HepG2 (cell line): Measurements from ENCODE around the gene CSNK1D. TPM values are rescaled to one million over a fixed set of nuclear protein-coding genes. Genes with fewer than 3 reads are reported as not detected.

Experiments
- ATF1 ChIP-seq: IDR thresholded peaks from 2 replicates; pipeline ENCODE4 v1.6.1; 2016; ENCODE audit warnings: mild to moderate bottlenecking, control low read depth
- BRF2 ChIP-seq: sonication (generic); formaldehyde crosslinking; IDR thresholded peaks from 2 replicates; pipeline ENCODE4 v1.8.1; 2022; ENCODE audit warnings: mild to moderate bottlenecking, missing genetic modification reagents
- HOXA9 ChIP-seq: sonication (generic); formaldehyde crosslinking; IDR thresholded peaks from 2 replicates; pipeline ENCODE4 v1.8.1; 2022; ENCODE audit warnings: missing genetic modification reagents, mild to moderate bottlenecking, moderate library complexity, borderline replicate concordance
- MEF2D ChIP-seq: sonication (generic); formaldehyde crosslinking; IDR thresholded peaks from 2 replicates; pipeline ENCODE4 v1.5.1; 2020; ENCODE audit warnings: mild to moderate bottlenecking, missing genetic modification reagents
- NFYC ChIP-seq: IDR thresholded peaks from 2 replicates; pipeline ENCODE4 v1.6.1; 2016; ENCODE audit warnings: missing genetic modification reagents, missing compliant biosample characterization
- RBAK ChIP-seq: sonication (generic); formaldehyde crosslinking; IDR thresholded peaks from 2 replicates; pipeline ENCODE4 v1.5.1; 2020; ENCODE audit warnings: mild to moderate bottlenecking, missing genetic modification reagents
- RBFOX2 ChIP-seq: fragments of 200-400 bp; formaldehyde crosslinking; IDR thresholded peaks from 2 replicates; pipeline ENCODE4 v1.6.1; 2017; ENCODE audit warnings: low read depth, mild to moderate bottlenecking, low read length
- RERE ChIP-seq: IDR thresholded peaks from 2 replicates; pipeline ENCODE4 v1.6.1; 2016; ENCODE audit warnings: low read depth, missing genetic modification reagents, missing compliant biosample characterization
- SRSF9 ChIP-seq: fragments of 200-400 bp; formaldehyde crosslinking; IDR thresholded peaks from 2 replicates; pipeline ENCODE4 v1.6.1; 2018; ENCODE audit warnings: borderline replicate concordance, mild to moderate bottlenecking, low read depth, low read length; ENCODE audit not compliant: insufficient read depth, poor library complexity, severe bottlenecking
- THAP11 ChIP-seq: IDR thresholded peaks from 2 replicates; pipeline ENCODE4 v1.6.1; 2016; ENCODE audit warnings: missing biosample characterization, missing genetic modification reagents
- ZNF160 ChIP-seq: sonication (generic); formaldehyde crosslinking; IDR thresholded peaks from 2 replicates; pipeline ENCODE4 v1.8.0; 2022; ENCODE audit warnings: mild to moderate bottlenecking, inconsistent platforms, missing genetic modification reagents
- ZNF275 ChIP-seq: sonication (generic); formaldehyde crosslinking; IDR thresholded peaks from 2 replicates; pipeline ENCODE4 v1.8.0; 2022; ENCODE audit warnings: missing genetic modification reagents, mild to moderate bottlenecking, inconsistent platforms, borderline replicate concordance
- ZNF431 ChIP-seq: sonication (generic); formaldehyde crosslinking; IDR thresholded peaks from 2 replicates; pipeline ENCODE4 v1.9.0; 2022; ENCODE audit warnings: missing genetic modification reagents, low read depth, mild to moderate bottlenecking, borderline replicate concordance
- ZNF563 ChIP-seq: sonication (generic); formaldehyde crosslinking; IDR thresholded peaks from 2 replicates; pipeline ENCODE4 v1.8.0; 2022; ENCODE audit warnings: mild to moderate bottlenecking, moderate library complexity, missing genetic modification reagents
- ZNF644 ChIP-seq: IDR thresholded peaks from 2 replicates; pipeline ENCODE4 v1.6.1; 2016; ENCODE audit warnings: low read depth
- ZNF878 ChIP-seq: sonication (generic); formaldehyde crosslinking; IDR thresholded peaks from 2 replicates; pipeline ENCODE4 v1.8.1; 2023; ENCODE audit warnings: mild to moderate bottlenecking, missing genetic modification reagents, moderate library complexity
- polyA plus RNA-seq, 8 experiments: library from polyadenylated mRNA; depleted of rRNA in 3 of 8; stranded (reverse) in 7 of 8; unstranded in 1 of 8; fragments of >200 nt; fragmentation: Illumina TruSeq in 4 of 8; extraction: Trizol in 4 of 8; gene quantifications; 2 replicates each; pipeline versions ENCODE4 v1.2.1 to v1.2.3, GENCODE V29; 2011 to 2016; ENCODE audit warnings: low read depth in 4 of 8, missing spikeins in 1 of 8, mixed read lengths in 1 of 8; ENCODE audit not compliant: insufficient read depth in 1 of 8
- total RNA-seq, 5 experiments: library from RNA; depleted of rRNA; stranded (reverse); fragments of >200 nt; fragmentation: Illumina TruSeq; extraction: Trizol; gene quantifications; 2 replicates each; pipeline ENCODE4 v1.2.3, GENCODE V29; 2016; ENCODE audit warnings: low read depth in 1 of 5
- TF ChIP-seq, protein P1 (sequence below): fragments of 450-650 bp; IDR thresholded peaks from 2 replicates; pipeline ENCODE4 v1.6.1; 2017; ENCODE audit warnings: mild to moderate bottlenecking

Gene CSNK1D
- total and polyA plus RNA-seq, 2 of the 13 experiments (the other 11 are each of a cell fraction or from before 2014, with no cell fraction given): 31.5 to 128 TPM

GRCh38 chr17:82314012-82314726 is 40.7 kb upstream of the CSNK1D start (continued):
- TF ChIP-seq RBFOX2 (0 out of 2 replicates have a peak, but pooled peaks have one; percentile 14), SRSF9 (no peak), RBAK (CRISPR knock-in tag) (no peak), ZNF160 (CRISPR knock-in tag) (no peak), ZNF275 (CRISPR knock-in tag) (no peak), BRF2 (CRISPR knock-in tag) (no peak), NFYC (CRISPR knock-in tag) (no peak), THAP11 (CRISPR knock-in tag) (no peak), ATF1 (CRISPR knock-in tag) (no peak), ZNF878 (CRISPR knock-in tag) (no peak), HOXA9 (CRISPR knock-in tag) (no peak), RERE (CRISPR knock-in tag) (no peak), ZNF563 (CRISPR knock-in tag) (no peak), ZNF644 (CRISPR knock-in tag) (no peak), ZNF431 (CRISPR knock-in tag) (no peak), MEF2D (CRISPR knock-in tag) (no peak)
- TF ChIP-seq, protein P1, sequence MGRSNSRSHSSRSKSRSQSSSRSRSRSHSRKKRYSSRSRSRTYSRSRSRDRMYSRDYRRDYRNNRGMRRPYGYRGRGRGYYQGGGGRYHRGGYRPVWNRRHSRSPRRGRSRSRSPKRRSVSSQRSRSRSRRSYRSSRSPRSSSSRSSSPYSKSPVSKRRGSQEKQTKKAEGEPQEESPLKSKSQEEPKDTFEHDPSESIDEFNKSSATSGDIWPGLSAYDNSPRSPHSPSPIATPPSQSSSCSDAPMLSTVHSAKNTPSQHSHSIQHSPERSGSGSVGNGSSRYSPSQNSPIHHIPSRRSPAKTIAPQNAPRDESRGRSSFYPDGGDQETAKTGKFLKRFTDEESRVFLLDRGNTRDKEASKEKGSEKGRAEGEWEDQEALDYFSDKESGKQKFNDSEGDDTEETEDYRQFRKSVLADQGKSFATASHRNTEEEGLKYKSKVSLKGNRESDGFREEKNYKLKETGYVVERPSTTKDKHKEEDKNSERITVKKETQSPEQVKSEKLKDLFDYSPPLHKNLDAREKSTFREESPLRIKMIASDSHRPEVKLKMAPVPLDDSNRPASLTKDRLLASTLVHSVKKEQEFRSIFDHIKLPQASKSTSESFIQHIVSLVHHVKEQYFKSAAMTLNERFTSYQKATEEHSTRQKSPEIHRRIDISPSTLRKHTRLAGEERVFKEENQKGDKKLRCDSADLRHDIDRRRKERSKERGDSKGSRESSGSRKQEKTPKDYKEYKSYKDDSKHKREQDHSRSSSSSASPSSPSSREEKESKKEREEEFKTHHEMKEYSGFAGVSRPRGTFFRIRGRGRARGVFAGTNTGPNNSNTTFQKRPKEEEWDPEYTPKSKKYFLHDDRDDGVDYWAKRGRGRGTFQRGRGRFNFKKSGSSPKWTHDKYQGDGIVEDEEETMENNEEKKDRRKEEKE: no peak
- TF ChIP-seq, all 625 proteins: peak for 3
